Measurements from ENCODE around the gene RPTN.

- TF ChIP-seq, protein P1, sequence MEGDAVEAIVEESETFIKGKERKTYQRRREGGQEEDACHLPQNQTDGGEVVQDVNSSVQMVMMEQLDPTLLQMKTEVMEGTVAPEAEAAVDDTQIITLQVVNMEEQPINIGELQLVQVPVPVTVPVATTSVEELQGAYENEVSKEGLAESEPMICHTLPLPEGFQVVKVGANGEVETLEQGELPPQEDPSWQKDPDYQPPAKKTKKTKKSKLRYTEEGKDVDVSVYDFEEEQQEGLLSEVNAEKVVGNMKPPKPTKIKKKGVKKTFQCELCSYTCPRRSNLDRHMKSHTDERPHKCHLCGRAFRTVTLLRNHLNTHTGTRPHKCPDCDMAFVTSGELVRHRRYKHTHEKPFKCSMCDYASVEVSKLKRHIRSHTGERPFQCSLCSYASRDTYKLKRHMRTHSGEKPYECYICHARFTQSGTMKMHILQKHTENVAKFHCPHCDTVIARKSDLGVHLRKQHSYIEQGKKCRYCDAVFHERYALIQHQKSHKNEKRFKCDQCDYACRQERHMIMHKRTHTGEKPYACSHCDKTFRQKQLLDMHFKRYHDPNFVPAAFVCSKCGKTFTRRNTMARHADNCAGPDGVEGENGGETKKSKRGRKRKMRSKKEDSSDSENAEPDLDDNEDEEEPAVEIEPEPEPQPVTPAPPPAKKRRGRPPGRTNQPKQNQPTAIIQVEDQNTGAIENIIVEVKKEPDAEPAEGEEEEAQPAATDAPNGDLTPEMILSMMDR (IDR thresholded peaks at IDR 0.05): no peak
- no peak for TF ChIP-seq POLR2AphosphoS5 (IDR thresholded peaks at IDR 0.05; ENCODE audit: low read depth, low read length)
- TF ChIP-seq, protein P2, sequence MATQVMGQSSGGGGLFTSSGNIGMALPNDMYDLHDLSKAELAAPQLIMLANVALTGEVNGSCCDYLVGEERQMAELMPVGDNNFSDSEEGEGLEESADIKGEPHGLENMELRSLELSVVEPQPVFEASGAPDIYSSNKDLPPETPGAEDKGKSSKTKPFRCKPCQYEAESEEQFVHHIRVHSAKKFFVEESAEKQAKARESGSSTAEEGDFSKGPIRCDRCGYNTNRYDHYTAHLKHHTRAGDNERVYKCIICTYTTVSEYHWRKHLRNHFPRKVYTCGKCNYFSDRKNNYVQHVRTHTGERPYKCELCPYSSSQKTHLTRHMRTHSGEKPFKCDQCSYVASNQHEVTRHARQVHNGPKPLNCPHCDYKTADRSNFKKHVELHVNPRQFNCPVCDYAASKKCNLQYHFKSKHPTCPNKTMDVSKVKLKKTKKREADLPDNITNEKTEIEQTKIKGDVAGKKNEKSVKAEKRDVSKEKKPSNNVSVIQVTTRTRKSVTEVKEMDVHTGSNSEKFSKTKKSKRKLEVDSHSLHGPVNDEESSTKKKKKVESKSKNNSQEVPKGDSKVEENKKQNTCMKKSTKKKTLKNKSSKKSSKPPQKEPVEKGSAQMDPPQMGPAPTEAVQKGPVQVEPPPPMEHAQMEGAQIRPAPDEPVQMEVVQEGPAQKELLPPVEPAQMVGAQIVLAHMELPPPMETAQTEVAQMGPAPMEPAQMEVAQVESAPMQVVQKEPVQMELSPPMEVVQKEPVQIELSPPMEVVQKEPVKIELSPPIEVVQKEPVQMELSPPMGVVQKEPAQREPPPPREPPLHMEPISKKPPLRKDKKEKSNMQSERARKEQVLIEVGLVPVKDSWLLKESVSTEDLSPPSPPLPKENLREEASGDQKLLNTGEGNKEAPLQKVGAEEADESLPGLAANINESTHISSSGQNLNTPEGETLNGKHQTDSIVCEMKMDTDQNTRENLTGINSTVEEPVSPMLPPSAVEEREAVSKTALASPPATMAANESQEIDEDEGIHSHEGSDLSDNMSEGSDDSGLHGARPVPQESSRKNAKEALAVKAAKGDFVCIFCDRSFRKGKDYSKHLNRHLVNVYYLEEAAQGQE (IDR thresholded peaks at IDR 0.05; ENCODE audit: insufficient read depth in 1 of 2, low read depth in 2 of 2, low read length in 1 of 2): no peak
These were observed 10.5 kb upstream of the RPTN start for GRCh38 chr1:152169366-152170025.
